ENCODE results near the gene KCNIP1. TPM values are rescaled to one million over a fixed set of nuclear protein-coding genes. Genes with fewer than 3 reads are reported as not detected.

Gene KCNIP1
- total and polyA plus RNA-seq, 10 of the 15 experiments (the other 5 are each of a cell fraction or from before 2014, with no cell fraction given) = not detected

DNA sequence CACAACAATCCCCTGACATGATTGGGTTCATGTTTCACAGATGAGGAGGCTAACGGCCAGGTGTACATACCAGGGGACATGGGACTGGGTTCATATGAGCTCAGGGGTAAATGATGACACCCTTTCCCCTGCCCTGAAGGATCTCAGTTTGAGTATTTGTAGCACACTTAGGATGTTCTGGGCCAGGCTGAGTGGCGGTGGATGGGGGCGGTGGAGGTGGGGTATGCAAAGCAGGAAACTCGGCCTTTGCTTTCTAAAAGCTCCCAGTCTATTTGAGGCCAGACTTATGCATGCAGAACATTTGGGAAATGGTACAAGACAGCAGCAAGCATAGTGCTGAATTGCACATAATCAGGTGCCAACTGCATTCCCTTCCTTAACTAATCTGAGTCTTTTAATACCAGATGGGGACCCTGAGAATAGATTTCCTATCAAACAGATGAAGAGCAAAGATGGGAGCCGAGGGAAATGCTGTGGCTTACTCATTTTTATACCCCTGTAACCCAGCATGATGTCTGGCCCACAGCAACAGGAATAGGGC lies 4.9 kb upstream of the KCNIP1 start (continued):
- TF ChIP-seq RB1 (IDR thresholded peaks at IDR 0.05; ENCODE audit: borderline replicate concordance) (no peak), SMAD5 (IDR thresholded peaks at IDR 0.05; ENCODE audit: low read depth) (no peak), RAD51 (IDR thresholded peaks at IDR 0.05) (no peak)
- TF ChIP-seq, protein P1, sequence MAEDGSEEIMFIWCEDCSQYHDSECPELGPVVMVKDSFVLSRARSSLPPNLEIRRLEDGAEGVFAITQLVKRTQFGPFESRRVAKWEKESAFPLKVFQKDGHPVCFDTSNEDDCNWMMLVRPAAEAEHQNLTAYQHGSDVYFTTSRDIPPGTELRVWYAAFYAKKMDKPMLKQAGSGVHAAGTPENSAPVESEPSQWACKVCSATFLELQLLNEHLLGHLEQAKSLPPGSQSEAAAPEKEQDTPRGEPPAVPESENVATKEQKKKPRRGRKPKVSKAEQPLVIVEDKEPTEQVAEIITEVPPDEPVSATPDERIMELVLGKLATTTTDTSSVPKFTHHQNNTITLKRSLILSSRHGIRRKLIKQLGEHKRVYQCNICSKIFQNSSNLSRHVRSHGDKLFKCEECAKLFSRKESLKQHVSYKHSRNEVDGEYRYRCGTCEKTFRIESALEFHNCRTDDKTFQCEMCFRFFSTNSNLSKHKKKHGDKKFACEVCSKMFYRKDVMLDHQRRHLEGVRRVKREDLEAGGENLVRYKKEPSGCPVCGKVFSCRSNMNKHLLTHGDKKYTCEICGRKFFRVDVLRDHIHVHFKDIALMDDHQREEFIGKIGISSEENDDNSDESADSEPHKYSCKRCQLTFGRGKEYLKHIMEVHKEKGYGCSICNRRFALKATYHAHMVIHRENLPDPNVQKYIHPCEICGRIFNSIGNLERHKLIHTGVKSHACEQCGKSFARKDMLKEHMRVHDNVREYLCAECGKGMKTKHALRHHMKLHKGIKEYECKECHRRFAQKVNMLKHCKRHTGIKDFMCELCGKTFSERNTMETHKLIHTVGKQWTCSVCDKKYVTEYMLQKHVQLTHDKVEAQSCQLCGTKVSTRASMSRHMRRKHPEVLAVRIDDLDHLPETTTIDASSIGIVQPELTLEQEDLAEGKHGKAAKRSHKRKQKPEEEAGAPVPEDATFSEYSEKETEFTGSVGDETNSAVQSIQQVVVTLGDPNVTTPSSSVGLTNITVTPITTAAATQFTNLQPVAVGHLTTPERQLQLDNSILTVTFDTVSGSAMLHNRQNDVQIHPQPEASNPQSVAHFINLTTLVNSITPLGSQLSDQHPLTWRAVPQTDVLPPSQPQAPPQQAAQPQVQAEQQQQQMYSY (CRISPR knock-in tag; IDR thresholded peaks at IDR 0.05) = no peak
- TF ChIP-seq, protein P2, sequence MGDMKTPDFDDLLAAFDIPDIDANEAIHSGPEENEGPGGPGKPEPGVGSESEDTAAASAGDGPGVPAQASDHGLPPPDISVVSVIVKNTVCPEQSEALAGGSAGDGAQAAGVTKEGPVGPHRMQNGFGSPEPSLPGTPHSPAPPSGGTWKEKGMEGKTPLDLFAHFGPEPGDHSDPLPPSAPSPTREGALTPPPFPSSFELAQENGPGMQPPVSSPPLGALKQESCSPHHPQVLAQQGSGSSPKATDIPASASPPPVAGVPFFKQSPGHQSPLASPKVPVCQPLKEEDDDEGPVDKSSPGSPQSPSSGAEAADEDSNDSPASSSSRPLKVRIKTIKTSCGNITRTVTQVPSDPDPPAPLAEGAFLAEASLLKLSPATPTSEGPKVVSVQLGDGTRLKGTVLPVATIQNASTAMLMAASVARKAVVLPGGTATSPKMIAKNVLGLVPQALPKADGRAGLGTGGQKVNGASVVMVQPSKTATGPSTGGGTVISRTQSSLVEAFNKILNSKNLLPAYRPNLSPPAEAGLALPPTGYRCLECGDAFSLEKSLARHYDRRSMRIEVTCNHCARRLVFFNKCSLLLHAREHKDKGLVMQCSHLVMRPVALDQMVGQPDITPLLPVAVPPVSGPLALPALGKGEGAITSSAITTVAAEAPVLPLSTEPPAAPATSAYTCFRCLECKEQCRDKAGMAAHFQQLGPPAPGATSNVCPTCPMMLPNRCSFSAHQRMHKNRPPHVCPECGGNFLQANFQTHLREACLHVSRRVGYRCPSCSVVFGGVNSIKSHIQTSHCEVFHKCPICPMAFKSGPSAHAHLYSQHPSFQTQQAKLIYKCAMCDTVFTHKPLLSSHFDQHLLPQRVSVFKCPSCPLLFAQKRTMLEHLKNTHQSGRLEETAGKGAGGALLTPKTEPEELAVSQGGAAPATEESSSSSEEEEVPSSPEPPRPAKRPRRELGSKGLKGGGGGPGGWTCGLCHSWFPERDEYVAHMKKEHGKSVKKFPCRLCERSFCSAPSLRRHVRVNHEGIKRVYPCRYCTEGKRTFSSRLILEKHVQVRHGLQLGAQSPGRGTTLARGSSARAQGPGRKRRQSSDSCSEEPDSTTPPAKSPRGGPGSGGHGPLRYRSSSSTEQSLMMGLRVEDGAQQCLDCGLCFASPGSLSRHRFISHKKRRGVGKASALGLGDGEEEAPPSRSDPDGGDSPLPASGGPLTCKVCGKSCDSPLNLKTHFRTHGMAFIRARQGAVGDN (IDR thresholded peaks at IDR 0.05) = no peak
- TF ChIP-seq, protein P3, sequence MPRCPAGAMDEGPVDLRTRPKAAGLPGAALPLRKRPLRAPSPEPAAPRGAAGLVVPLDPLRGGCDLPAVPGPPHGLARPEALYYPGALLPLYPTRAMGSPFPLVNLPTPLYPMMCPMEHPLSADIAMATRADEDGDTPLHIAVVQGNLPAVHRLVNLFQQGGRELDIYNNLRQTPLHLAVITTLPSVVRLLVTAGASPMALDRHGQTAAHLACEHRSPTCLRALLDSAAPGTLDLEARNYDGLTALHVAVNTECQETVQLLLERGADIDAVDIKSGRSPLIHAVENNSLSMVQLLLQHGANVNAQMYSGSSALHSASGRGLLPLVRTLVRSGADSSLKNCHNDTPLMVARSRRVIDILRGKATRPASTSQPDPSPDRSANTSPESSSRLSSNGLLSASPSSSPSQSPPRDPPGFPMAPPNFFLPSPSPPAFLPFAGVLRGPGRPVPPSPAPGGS (IDR thresholded peaks at IDR 0.05; ENCODE audit: borderline replicate concordance, insufficient read depth, low read depth, low read length, poor library complexity, severe bottlenecking) = no peak

All from GM12878 (cell line).